SU-DHL-6 (cell line): ENCODE data around the gene LAYN.

ENCODE experiments used
- H2AFZ ChIP-seq: fragments of 200-600 bp; sonication (generic); 2 replicates; pipeline ENCODE4 v1.6.1; 2014; ENCODE audit warnings: low read depth, mild to moderate bottlenecking, moderate library complexity, mixed read lengths, antibody characterized with exemption, low read length; ENCODE audit not compliant: severe bottlenecking
- H3F3A ChIP-seq: fragments of 200-600 bp; shearing (Covaris generic); 2 replicates; pipeline ENCODE4 v1.6.0; 2016; ENCODE audit warnings: antibody characterized with exemption, mild to moderate bottlenecking; ENCODE audit not compliant: insufficient read depth
- H3K27ac ChIP-seq: fragments of 200-600 bp; sonication (generic); 2 replicates; pipeline ENCODE4 v1.5.1; 2016; ENCODE audit warnings: low read depth, mild to moderate bottlenecking, low read length, moderate library complexity, mixed read lengths
- H3K27me3 ChIP-seq: fragments of 200-600 bp; sonication (generic), shearing (Covaris generic); 2 replicates; pipeline ENCODE4 v1.6.0; 2014; ENCODE audit warnings: mild to moderate bottlenecking, low read length
- H3K36me3 ChIP-seq: fragments of 200-600 bp; sonication (generic); 2 replicates; pipeline ENCODE4 v1.6.1; 2014; ENCODE audit warnings: mild to moderate bottlenecking, low read length, mixed read lengths
- H3K4me2 ChIP-seq: fragments of 300-600, 200-600 bp; shearing (Covaris generic), sonication (generic); 2 replicates; pipeline ENCODE4 v1.6.0; 2014; ENCODE audit warnings: low read length, low read depth, mild to moderate bottlenecking; ENCODE audit not compliant: poor library complexity, severe bottlenecking
- H3K4me3 ChIP-seq: fragments of 200-600 bp; sonication (generic); 2 replicates; pipeline ENCODE4 v1.5.1; 2014; ENCODE audit warnings: antibody characterized with exemption, low read length, mild to moderate bottlenecking, mixed read lengths; ENCODE audit not compliant: insufficient read depth, poor library complexity, severe bottlenecking
- H3K79me2 ChIP-seq: fragments of 200-600 bp; sonication (generic); 2 replicates; pipeline ENCODE4 v1.6.1; 2014; ENCODE audit warnings: mild to moderate bottlenecking, low read length, moderate library complexity; ENCODE audit not compliant: insufficient read depth
- H3K9ac ChIP-seq: fragments of 200-600 bp; sonication (generic); 2 replicates; pipeline ENCODE4 v1.7.0; 2014; ENCODE audit warnings: mild to moderate bottlenecking, low read length
- H3K9me2 ChIP-seq: fragments of 200-600 bp; sonication (generic); replicated peaks from 2 replicates; pipeline ENCODE4 v1.6.1; 2014; ENCODE audit warnings: low read length; ENCODE audit not compliant: insufficient read depth
- H3K9me3 ChIP-seq: fragments of 200-600 bp; sonication (generic); 2 replicates; pipeline ENCODE4 v1.6.1; 2014; ENCODE audit warnings: low read length, mixed read lengths; ENCODE audit not compliant: insufficient read depth
- H4K20me1 ChIP-seq: fragments of 200-600 bp; sonication (generic); 2 replicates; pipeline ENCODE4 v1.6.1; 2014; ENCODE audit warnings: low read depth, mild to moderate bottlenecking, antibody characterized with exemption, low read length, moderate library complexity, mixed read lengths
- CTCF ChIP-seq: fragments of 200-600 bp; sonication (generic); IDR thresholded peaks from one replicate; pipeline ENCODE4 v1.5.1; 2017; ENCODE audit warnings: antibody characterized with exemption, mild to moderate bottlenecking, low read length, moderate library complexity; ENCODE audit not compliant: insufficient read depth, poor library complexity, severe bottlenecking
- EZH2phosphoT487 ChIP-seq: fragments of 200-600 bp; sonication (generic), shearing (Covaris generic); conservative IDR thresholded peaks from 2 replicates; pipeline ENCODE4 v1.6.1; 2018; ENCODE audit warnings: mild to moderate bottlenecking, antibody characterized with exemption, low read length, moderate library complexity, mixed read lengths

LAYN gene

GRCh38 chr11:111532365-111532709 lies 8.2 kb upstream of the LAYN start:
- no peaks in the 10 kb centered on the region for H3K27me3 ChIP-seq
- no peaks in the 10 kb centered on the region for H3K9me3 ChIP-seq
- H3K9ac ChIP-seq: no peak overlapping the region
- no peaks in the 10 kb centered on the region for H3K79me2 ChIP-seq
- H3K4me2 ChIP-seq: no peak overlapping the region
- no peak overlapping the region for H3K27ac ChIP-seq
- TF ChIP-seq CTCF (no peak), EZH2phosphoT487 (no peak)
- H3F3A ChIP-seq: no peaks in the 10 kb centered on the region
- no peaks in the 10 kb centered on the region for H3K36me3 ChIP-seq
- no peak overlapping the region for H3K4me3 ChIP-seq
- no peaks in the 10 kb centered on the region for H3K9me2 ChIP-seq
- H4K20me1 ChIP-seq: no peaks in the 10 kb centered on the region
- no peak overlapping the region for H2AFZ ChIP-seq

DNA sequence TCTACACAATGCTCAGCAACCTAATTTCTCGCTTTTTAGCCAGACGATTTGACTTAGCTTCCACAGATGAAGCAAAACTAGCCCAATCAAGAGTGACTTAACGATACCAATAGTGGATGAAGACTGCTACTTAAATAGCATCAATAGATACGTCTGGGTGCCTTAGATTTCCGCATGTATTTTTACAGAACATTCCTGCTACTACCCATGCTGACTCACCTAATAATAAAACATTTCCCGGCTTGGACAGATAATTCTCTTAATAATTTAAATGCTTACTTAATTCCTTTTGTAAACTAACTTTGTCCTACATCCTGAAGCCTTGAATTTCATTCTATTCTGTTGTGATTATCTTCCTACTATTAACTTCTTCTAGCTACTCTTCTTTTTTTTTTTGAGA lies 5.2 kb upstream of the LAYN start:
- Histone ChIP-seq H4K20me1 (no peaks in the 10 kb centered on the region), H3K4me2 (no peak overlapping the region), H3K27ac (no peak overlapping the region), H3K9me2 (no peaks in the 10 kb centered on the region), H2AFZ (no peak overlapping the region), H3K79me2 (no peaks in the 10 kb centered on the region), H3K9me3 (no peaks in the 10 kb centered on the region), H3K4me3 (no peak overlapping the region), H3K27me3 (no peaks in the 10 kb centered on the region), H3F3A (no peaks in the 10 kb centered on the region), H3K9ac (no peak overlapping the region), H3K36me3 (no peaks in the 10 kb centered on the region)
- TF ChIP-seq EZH2phosphoT487 (no peak), CTCF (no peak)

DNA sequence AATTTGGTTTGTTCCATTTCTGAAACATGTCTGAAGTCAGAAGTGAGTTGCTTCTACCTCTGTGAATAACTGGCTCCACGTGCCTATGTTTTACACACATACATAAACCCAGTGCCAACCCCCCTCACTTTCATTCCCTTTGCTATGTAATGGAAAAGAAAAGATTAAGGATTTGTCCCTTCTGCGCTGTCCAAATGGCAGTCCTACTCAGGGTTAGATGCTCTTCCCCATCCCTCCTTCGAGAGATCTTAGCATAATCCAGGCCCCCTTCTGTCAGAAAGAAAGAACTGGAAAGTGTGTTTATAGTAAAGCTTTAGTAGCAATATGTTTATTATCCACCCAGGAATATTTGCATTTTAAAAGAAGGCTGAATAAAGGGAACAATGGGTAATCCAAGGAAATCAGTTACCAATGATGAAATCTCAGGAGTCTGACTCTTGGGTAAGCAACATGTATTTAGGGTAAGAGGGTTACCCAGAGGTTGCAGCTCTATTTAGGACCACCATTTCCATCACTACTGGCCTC lies 3.1 kb upstream of the LAYN start:
- no peaks in the 10 kb centered on the region for H3K36me3 ChIP-seq
- no peaks in the 10 kb centered on the region for H4K20me1 ChIP-seq
- no peak overlapping the region for H3K27ac ChIP-seq
- no peak overlapping the region for H2AFZ ChIP-seq
- no peaks in the 10 kb centered on the region for H3K27me3 ChIP-seq
- no peaks in the 10 kb centered on the region for H3K79me2 ChIP-seq
- H3K9me3 ChIP-seq: no peaks in the 10 kb centered on the region
- no peaks in the 10 kb centered on the region for H3F3A ChIP-seq
- H3K4me2 ChIP-seq: no peak overlapping the region
- no peak for TF ChIP-seq CTCF
- no peak for TF ChIP-seq EZH2phosphoT487
- H3K4me3 ChIP-seq: no peak overlapping the region
- H3K9ac ChIP-seq: no peak overlapping the region
- no peaks in the 10 kb centered on the region for H3K9me2 ChIP-seq
